Measurements from ENCODE around the gene ALDH1B1. TPM values are rescaled to one million over a fixed set of nuclear protein-coding genes. Genes with fewer than 3 reads are reported as not detected.

Gene ALDH1B1
- total and polyA plus RNA-seq, 9 donors, result 15.7 to 24.1 (median 21.1) TPM

GRCh38 chr9:38413283-38413682 is 20.8 kb downstream of the ALDH1B1 start:
- H3K27me3 ChIP-seq (ENCODE audit: control insufficient read depth, insufficient read depth, low read length), result peaks cover 17% of the 10 kb centered on the region
- H3K4me1 ChIP-seq (ENCODE audit: control insufficient read depth, insufficient read depth, low read length), result peaks cover 17% of the 10 kb centered on the region

GRCh38 chr9:38414040-38414723 is 21.7 kb downstream of the ALDH1B1 start:
- Histone ChIP-seq H3K4me1 (ENCODE audit: control insufficient read depth, insufficient read depth, low read length) (peaks cover 17% of the 10 kb centered on the region), H3K36me3 (ENCODE audit: control insufficient read depth, insufficient read depth, low read length) (no peaks in the 10 kb centered on the region), H3K4me3 (ENCODE audit: low read length) (no peak overlapping the region), H3K27ac (ENCODE audit: low read length) (no peak overlapping the region), H3K9me3 (replicated peaks; ENCODE audit: control insufficient read depth, low read depth, low read length) (no peaks in the 10 kb centered on the region), H3K27me3 (ENCODE audit: control insufficient read depth, insufficient read depth, low read length) (peaks cover 17% of the 10 kb centered on the region)
- 20% methylated on average over 9 of the region's 24 CpGs for WGBS (ENCODE audit: insufficient coverage)
- peak; percentile 55 for DNase-seq

More at GRCh38 chr9:38413283-38413682, 20.8 kb downstream of the ALDH1B1 start:
- H3K27ac ChIP-seq (ENCODE audit: low read length), result no peak overlapping the region
- no peak overlapping the region for H3K4me3 ChIP-seq (ENCODE audit: low read length)
- H3K9me3 ChIP-seq (replicated peaks; ENCODE audit: control insufficient read depth, low read depth, low read length), result no peaks in the 10 kb centered on the region
- 76% methylated on average over 4 of the region's 7 CpGs for WGBS (ENCODE audit: insufficient coverage)
- H3K36me3 ChIP-seq (ENCODE audit: control insufficient read depth, insufficient read depth, low read length), result no peaks in the 10 kb centered on the region
- no peak for DNase-seq

GRCh38 chr9:38415856-38416255 is 23.4 kb downstream of the ALDH1B1 start:
- no peak overlapping the region for H3K4me3 ChIP-seq (ENCODE audit: low read length)
- 63% methylated on average over 3 of the region's 8 CpGs for WGBS (ENCODE audit: insufficient coverage)
- no peak overlapping the region for H3K27ac ChIP-seq (ENCODE audit: low read length)

DNA sequence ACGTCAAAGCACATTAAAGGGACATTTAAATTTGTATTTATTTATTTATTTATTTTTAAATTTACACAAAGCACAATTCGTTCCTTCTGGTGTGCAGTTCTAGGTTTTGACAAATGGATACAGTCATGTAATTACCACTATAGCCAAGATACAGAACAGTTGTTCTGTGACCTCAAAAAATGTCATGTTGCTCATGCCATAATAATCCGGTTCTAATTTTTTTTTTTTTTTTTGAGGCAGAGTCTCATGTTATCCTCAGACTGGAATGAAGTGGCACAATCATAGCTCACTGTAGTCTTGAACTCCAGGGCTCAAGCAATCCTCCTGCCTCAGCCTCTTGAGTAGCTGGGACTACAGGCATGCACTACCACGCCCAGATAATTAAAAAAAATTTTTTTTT is 24.0 kb downstream of the ALDH1B1 start:
- no peaks in the 10 kb centered on the region for H3K36me3 ChIP-seq (ENCODE audit: control insufficient read depth, insufficient read depth, low read length)
- peaks cover 17% of the 10 kb centered on the region for H3K4me1 ChIP-seq (ENCODE audit: control insufficient read depth, insufficient read depth, low read length)
- no peak overlapping the region for H3K27ac ChIP-seq (ENCODE audit: low read length)
- peaks cover 26% of the 10 kb centered on the region for H3K27me3 ChIP-seq (ENCODE audit: control insufficient read depth, insufficient read depth, low read length)
- DNase-seq, result peak; percentile 18
- no peak overlapping the region for H3K4me3 ChIP-seq (ENCODE audit: low read length)
- H3K9me3 ChIP-seq (replicated peaks; ENCODE audit: control insufficient read depth, low read depth, low read length), result no peaks in the 10 kb centered on the region
- WGBS (ENCODE audit: insufficient coverage), result 88% methylated on average over 1 of the region's 4 CpGs

More at GRCh38 chr9:38415856-38416255, 23.4 kb downstream of the ALDH1B1 start:
- Histone ChIP-seq H3K9me3 (replicated peaks; ENCODE audit: control insufficient read depth, low read depth, low read length) (no peaks in the 10 kb centered on the region), H3K4me1 (ENCODE audit: control insufficient read depth, insufficient read depth, low read length) (peaks cover 17% of the 10 kb centered on the region), H3K27me3 (ENCODE audit: control insufficient read depth, insufficient read depth, low read length) (peaks cover 23% of the 10 kb centered on the region), H3K36me3 (ENCODE audit: control insufficient read depth, insufficient read depth, low read length) (no peaks in the 10 kb centered on the region)
- DNase-seq, result no peak

- no peak for DNase-seq
- Histone ChIP-seq H3K4me1 (ENCODE audit: control insufficient read depth, insufficient read depth, low read length) (peaks cover 19% of the 10 kb centered on the region), H3K27ac (ENCODE audit: low read length) (no peak overlapping the region), H3K4me3 (ENCODE audit: low read length) (no peak overlapping the region), H3K36me3 (ENCODE audit: control insufficient read depth, insufficient read depth, low read length) (no peaks in the 10 kb centered on the region), H3K27me3 (ENCODE audit: control insufficient read depth, insufficient read depth, low read length) (peaks cover 31% of the 10 kb centered on the region), H3K9me3 (replicated peaks; ENCODE audit: control insufficient read depth, low read depth, low read length) (no peaks in the 10 kb centered on the region)
- 96% methylated on average over 3 of the region's 8 CpGs for whole genome bisulfite sequencing (ENCODE audit: insufficient coverage)
Observed at GRCh38 chr9:38417003-38417945, 24.8 kb downstream of the ALDH1B1 start.

- Histone ChIP-seq H3K9me3 (replicated peaks; ENCODE audit: control insufficient read depth, low read depth, low read length) (no peaks in the 10 kb centered on the region), H3K4me1 (ENCODE audit: control insufficient read depth, insufficient read depth, low read length) (peaks cover 19% of the 10 kb centered on the region), H3K4me3 (ENCODE audit: low read length) (no peak overlapping the region), H3K27me3 (ENCODE audit: control insufficient read depth, insufficient read depth, low read length) (peaks cover 33% of the 10 kb centered on the region), H3K36me3 (ENCODE audit: control insufficient read depth, insufficient read depth, low read length) (no peaks in the 10 kb centered on the region), H3K27ac (ENCODE audit: low read length) (no peak overlapping the region)
- 100% methylated on average over 1 of the region's 1 CpG for WGBS (ENCODE audit: insufficient coverage)
- DNase-seq, result no peak
Observed at GRCh38 chr9:38418366-38418765, 25.9 kb downstream of the ALDH1B1 start.

- Histone ChIP-seq H3K27ac (ENCODE audit: low read length) (no peak overlapping the region), H3K4me3 (ENCODE audit: low read length) (no peak overlapping the region), H3K4me1 (ENCODE audit: control insufficient read depth, insufficient read depth, low read length) (peaks cover 19% of the 10 kb centered on the region), H3K36me3 (ENCODE audit: control insufficient read depth, insufficient read depth, low read length) (no peaks in the 10 kb centered on the region), H3K9me3 (replicated peaks; ENCODE audit: control insufficient read depth, low read depth, low read length) (no peaks in the 10 kb centered on the region), H3K27me3 (ENCODE audit: control insufficient read depth, insufficient read depth, low read length) (peaks cover 35% of the 10 kb centered on the region)
- no peak for DNase-seq
- WGBS (ENCODE audit: insufficient coverage), result 70% methylated on average over 4 of the region's 5 CpGs
Observed at GRCh38 chr9:38419181-38419580, 26.7 kb downstream of the ALDH1B1 start.

DNA sequence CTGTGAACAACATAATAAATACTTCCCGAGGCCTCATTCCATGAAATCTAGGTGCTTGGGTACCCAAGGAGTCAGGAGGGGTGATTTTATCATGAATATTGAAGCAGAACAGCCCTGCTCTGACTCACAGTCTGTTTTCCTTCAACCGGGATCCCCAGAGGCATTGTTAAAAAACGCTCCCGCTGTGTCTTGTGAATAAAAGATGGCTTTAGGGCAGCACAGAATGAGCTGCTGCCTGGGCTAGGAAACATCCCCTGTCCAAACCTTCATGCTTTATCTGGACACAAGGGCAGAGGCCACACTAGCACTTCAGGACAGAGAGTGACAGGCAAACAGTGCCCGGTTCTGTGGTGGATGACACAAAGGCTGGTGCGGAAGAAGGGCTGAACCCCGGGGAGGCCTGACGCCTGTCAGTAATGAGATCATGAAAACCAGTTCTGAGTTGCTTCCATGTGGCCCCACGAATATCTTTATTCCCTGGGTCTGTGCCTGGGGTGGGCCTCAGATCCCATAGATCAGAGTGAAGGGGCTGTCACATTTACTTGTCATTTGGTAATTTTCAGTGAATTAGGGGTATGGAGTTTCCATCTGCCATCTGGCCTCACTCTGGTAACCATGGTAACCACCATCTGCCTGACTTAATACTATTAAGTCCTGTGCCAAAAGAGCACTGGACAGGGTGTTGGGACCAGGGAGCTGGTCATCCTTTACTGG is 29.2 kb downstream of the ALDH1B1 start:
- H3K27me3 ChIP-seq (ENCODE audit: control insufficient read depth, insufficient read depth, low read length), result peaks cover 44% of the 10 kb centered on the region
- no peaks in the 10 kb centered on the region for H3K9me3 ChIP-seq (replicated peaks; ENCODE audit: control insufficient read depth, low read depth, low read length)
- no peaks in the 10 kb centered on the region for H3K36me3 ChIP-seq (ENCODE audit: control insufficient read depth, insufficient read depth, low read length)
- no peak overlapping the region for H3K4me3 ChIP-seq (ENCODE audit: low read length)
- 35% methylated on average over 8 of the region's 9 CpGs for WGBS (ENCODE audit: insufficient coverage)
- no peak for DNase-seq
- peaks cover 8% of the 10 kb centered on the region for H3K4me1 ChIP-seq (ENCODE audit: control insufficient read depth, insufficient read depth, low read length)
- H3K27ac ChIP-seq (ENCODE audit: low read length), result no peak overlapping the region

GRCh38 chr9:38422555-38423260 is 30.2 kb downstream of the ALDH1B1 start:
- Histone ChIP-seq H3K4me1 (ENCODE audit: control insufficient read depth, insufficient read depth, low read length) (peaks cover 8% of the 10 kb centered on the region), H3K27ac (ENCODE audit: low read length) (no peak overlapping the region), H3K36me3 (ENCODE audit: control insufficient read depth, insufficient read depth, low read length) (no peaks in the 10 kb centered on the region), H3K27me3 (ENCODE audit: control insufficient read depth, insufficient read depth, low read length) (peaks cover 44% of the 10 kb centered on the region), H3K4me3 (ENCODE audit: low read length) (no peak overlapping the region), H3K9me3 (replicated peaks; ENCODE audit: control insufficient read depth, low read depth, low read length) (no peaks in the 10 kb centered on the region)
- WGBS (ENCODE audit: insufficient coverage), result 68% methylated on average over 3 of the region's 7 CpGs
- DNase-seq, result no peak

Measured in muscle of leg (tissue), 11 donors.